ENCODE data around the gene MCTP2. TPM values are rescaled to one million over a fixed set of nuclear protein-coding genes. Genes with fewer than 3 reads are reported as not detected.

MCTP2 gene
- total and polyA plus RNA-seq, 2 of the 8 experiments (the other 6 are each of a cell fraction or from before 2014, with no cell fraction given), result 3.4 to 4.5 TPM

GRCh38 chr15:94442480-94442879, 211.1 kb downstream of the MCTP2 start:
- Histone ChIP-seq H3K4ac (replicated peaks; ENCODE audit: insufficient read length, low read depth, low read length) (no peak overlapping the region), H3K14ac (ENCODE audit: insufficient read length) (no peak overlapping the region), H2BK120ac (replicated peaks; ENCODE audit: low read depth, low read length) (no peak overlapping the region), H4K8ac (ENCODE audit: extremely low read depth, insufficient read depth, low read length) (no peak overlapping the region), H3K4me1 (replicated peaks in 1 of 4; ENCODE audit: control insufficient read depth in 3 of 4, insufficient read depth in 4 of 4, low read length in 3 of 4) (peaks cover 0 to 3% (median 0%) of the 10 kb centered on the region in 4 experiments; a peak in 1 of 7 replicates), H2AFZ (ENCODE audit: low read length) (no peak overlapping the region), H3K79me2 (ENCODE audit: control insufficient read depth in 1 of 2, insufficient read depth in 2 of 2, low read length in 2 of 2) (no peaks in the 10 kb centered on the region), H3K18ac (ENCODE audit: extremely low read depth, low read length) (no peak overlapping the region), H3K79me1 (ENCODE audit: low read depth, low read length) (no peaks in the 10 kb centered on the region), H2AK5ac (ENCODE audit: low read depth, low read length) (no peak overlapping the region), H2BK15ac (ENCODE audit: low read length) (no peak overlapping the region), H2BK12ac (ENCODE audit: low read depth, low read length) (no peak overlapping the region), H3K9me3 (ENCODE audit: insufficient read depth in 2 of 2, low read depth in 1 of 2, low read length in 1 of 2) (no peaks in the 10 kb centered on the region), H3K4me2 (ENCODE audit: insufficient read depth in 1 of 2, low read depth in 2 of 2, low read length in 2 of 2) (no peak overlapping the region), H3K36me3 (ENCODE audit: control insufficient read depth in 2 of 4, insufficient read depth in 4 of 4, low read length in 3 of 4) (no peaks in the 10 kb centered on the region), H3K56ac (replicated peaks; ENCODE audit: insufficient read length, low read depth, low read length) (no peak overlapping the region), H3K27me3 (replicated peaks in 1 of 4; ENCODE audit: control insufficient read depth in 3 of 4, extremely low read depth in 1 of 4, insufficient read depth in 3 of 4, low read length in 3 of 4) (no peaks in the 10 kb centered on the region), H2BK20ac (ENCODE audit: low read length) (no peak overlapping the region), H4K20me1 (replicated peaks in 1 of 2; ENCODE audit: control insufficient read depth in 1 of 2, insufficient read depth in 2 of 2, low read length in 2 of 2) (no peaks in the 10 kb centered on the region), H2BK5ac (ENCODE audit: low read depth, low read length) (no peak overlapping the region), H3K27ac (ENCODE audit: low read depth, low read length) (no peak overlapping the region), H4K5ac (ENCODE audit: insufficient read length, low read depth, low read length) (no peak overlapping the region), H3K23me2 (ENCODE audit: low read depth, low read length) (no peaks in the 10 kb centered on the region), H4K91ac (replicated peaks; ENCODE audit: insufficient read length, low read length) (no peak overlapping the region), H3K23ac (ENCODE audit: insufficient read length) (no peak overlapping the region), H3K9ac (replicated peaks in 1 of 4; ENCODE audit: extremely low read depth in 1 of 4, low read depth in 3 of 4, low read length in 3 of 4) (no peak overlapping the region), H3K4me3 (ENCODE audit: extremely low read depth in 1 of 4, insufficient read depth in 2 of 4, low read depth in 3 of 4, low read length in 4 of 4) (no peak overlapping the region)
- TF ChIP-seq BACH1 (IDR thresholded peaks at IDR 0.05; ENCODE audit: low read length) (no peak), SAP30 (IDR thresholded peaks at IDR 0.05; ENCODE audit: insufficient read depth, insufficient replicate concordance, low read length) (no peak)
- POLR2A ChIA-PET (ENCODE audit: partially characterized antibody), result no interaction called here
- DNase-seq (ENCODE audit: low read depth in 1 of 2, low spot score in 2 of 2) (no peak), FAIRE-seq (no peak)
- WGBS, 2 experiments (ENCODE audit: extremely low coverage in 1 of 2, insufficient coverage in 1 of 2, insufficient read length in 1 of 2, insufficient replicate concordance in 2 of 2, low coverage in 1 of 2, low lambda C conversion rate in 2 of 2, missing lambda C conversion rate in 1 of 2), result 50% methylated on average over 1 of the region's 1 CpG; no CpG with 5 or more reads in 1 of the 2 experiments
- CTCF ChIA-PET (ENCODE audit: partially characterized antibody), result interaction anchor here (1.1 kb wide), 1 partner anchor 135 kb away, joined by 4 read pairs; no protein-coding TSS in a partner anchor
